Fibroblast of upper back skin (primary cell): Measurements from ENCODE around the gene SWT1.
A peak's percentile ranks its signal among the peaks of the same experiment; 100 is the strongest.

Experiments used
- DNase-seq: peaks from one replicate; pipeline ENCODE4 v3.0.0-alpha.2; 2013

SWT1 gene

GRCh38 chr1:185156854-185157598, at the start of gene SWT1, which contains the start of gene TRMT1L:
SWT1 (plus strand) TSS chr1:185157167; CDS start chr1:185160842, 3,675 bp downstream.
TRMT1L (minus strand) TSS chr1:185156953; CDS start chr1:185156712, 241 bp downstream.
- DNase-seq = peak; percentile 99

GRCh38 chr1:185108321-185108720, 48.6 kb upstream of the SWT1 start:
- DNase-seq = peak; percentile 2

- no peak for DNase-seq
These were observed 46.8 kb upstream of the SWT1 start for GRCh38 chr1:185110145-185110544.

GRCh38 chr1:185111873-185112272, 45.1 kb upstream of the SWT1 start:
- DNase-seq = no peak

- DNase-seq = no peak
These were observed 44.6 kb upstream of the SWT1 start for GRCh38 chr1:185112356-185112755.

GRCh38 chr1:185129708-185130107, 27.3 kb upstream of the SWT1 start:
- no peak for DNase-seq

GRCh38 chr1:185132534-185132933, 24.4 kb upstream of the SWT1 start:
- DNase-seq = no peak

GRCh38 chr1:185137896-185138545, 18.9 kb upstream of the SWT1 start:
- DNase-seq = no peak

GRCh38 chr1:185139246-185139645, 17.7 kb upstream of the SWT1 start:
- no peak for DNase-seq

- peak; percentile 67 for DNase-seq
These were observed 12.7 kb upstream of the SWT1 start for GRCh38 chr1:185144233-185144632.

- no peak for DNase-seq
These were observed 5.8 kb upstream of the SWT1 start for GRCh38 chr1:185151215-185151614.

- DNase-seq = peak; percentile 43
These were observed 4.7 kb upstream of the SWT1 start for GRCh38 chr1:185152187-185152767.

GRCh38 chr1:185154912-185155513, 2.0 kb upstream of the SWT1 start:
- DNase-seq = no peak

GRCh38 chr1:185155600-185156287, 1.2 kb upstream of the SWT1 start:
- peak; percentile 17 for DNase-seq

- no peak for DNase-seq
These were observed 596 bp upstream of the SWT1 start for GRCh38 chr1:185156288-185156853.

GRCh38 chr1:185157599-185158412, 839 bp downstream of the SWT1 start:
- DNase-seq = no peak

- no peak for DNase-seq
These were observed 1.8 kb downstream of the SWT1 start for GRCh38 chr1:185158800-185159199.

- DNase-seq = no peak
These were observed 3.0 kb downstream of the SWT1 start for GRCh38 chr1:185159966-185160365.

- no peak for DNase-seq
These were observed 5.5 kb downstream of the SWT1 start for GRCh38 chr1:185162491-185162890.

- DNase-seq = no peak
These were observed 9.1 kb downstream of the SWT1 start for GRCh38 chr1:185166106-185166505.

- peak; percentile 62 for DNase-seq
These were observed 13.4 kb downstream of the SWT1 start for GRCh38 chr1:185170291-185170848.
